Neural progenitor cell (in vitro differentiated cells): Measurements from ENCODE around the gene KPNB1. TPM values are rescaled to one million over a fixed set of nuclear protein-coding genes. Genes with fewer than 3 reads are reported as not detected.
A peak's percentile ranks its signal among the peaks of the same experiment; 100 is the strongest.

ENCODE experiments used
- DNase-seq: peaks from one replicate; pipeline ENCODE4 v3.0.0-alpha.2; 2016; ENCODE audit warnings: low spot score
- H2AFZ ChIP-seq: fragments of 200-600 bp; sonication (generic); replicated peaks from 2 replicates; pipeline ENCODE4 v1.6.1; 2016; ENCODE audit warnings: antibody characterized with exemption
- H3F3A ChIP-seq: fragments of 200-600 bp; sonication (generic); 2 replicates; pipeline ENCODE4 v1.6.1; 2016; ENCODE audit warnings: antibody characterized with exemption, low read depth
- H3K27ac ChIP-seq: fragments of 200-600 bp; sonication (generic); 2 replicates; pipeline ENCODE4 v1.5.1; 2016; ENCODE audit warnings: mild to moderate bottlenecking
- H3K27me3 ChIP-seq: fragments of 200-600 bp; sonication (generic); 2 replicates; pipeline ENCODE4 v1.6.1; 2016; ENCODE audit warnings: mild to moderate bottlenecking, moderate library complexity
- H3K36me3 ChIP-seq: fragments of 200-600 bp; sonication (generic); 2 replicates; pipeline ENCODE4 v1.5.1; 2016
- H3K4me1 ChIP-seq: fragments of 200-600 bp; sonication (generic); 2 replicates; pipeline ENCODE4 v1.6.1; 2016; ENCODE audit warnings: mixed run types
- H3K4me2 ChIP-seq: fragments of 200-600 bp; sonication (generic); 2 replicates; pipeline ENCODE4 v1.6.1; 2016
- H3K4me3 ChIP-seq: fragments of 200-600 bp; sonication (generic); 2 replicates; pipeline ENCODE4 v1.5.1; 2016
- H3K79me2 ChIP-seq: fragments of 200-600 bp; sonication (generic); 2 replicates; pipeline ENCODE4 v1.6.1; 2016; ENCODE audit warnings: low read depth
- H3K9ac ChIP-seq: fragments of 200-600 bp; sonication (generic); 2 replicates; pipeline ENCODE4 v1.6.1; 2016
- H3K9me3 ChIP-seq: fragments of 200-600 bp; sonication (generic); 2 replicates; pipeline ENCODE4 v1.5.1; 2016; ENCODE audit warnings: low read depth
- H4K20me1 ChIP-seq: fragments of 200-600 bp; sonication (generic); 2 replicates; pipeline ENCODE4 v1.6.1; 2016; ENCODE audit warnings: low read depth
- H3K27ac Mint-ChIP-seq: 3 replicates; pipeline ENCODE4 v1.8.0; 2021; ENCODE audit warnings: mixed read lengths
- H3K27me3 Mint-ChIP-seq: 2 replicates; pipeline ENCODE4 v1.8.0; 2022; ENCODE audit warnings: low read depth, mild to moderate bottlenecking, inconsistent platforms, moderate library complexity, mixed read lengths; ENCODE audit not compliant: insufficient read depth
- H3K36me3 Mint-ChIP-seq: 3 replicates; pipeline ENCODE4 v1.8.0; 2021; ENCODE audit warnings: mixed read lengths
- H3K4me1 Mint-ChIP-seq: 3 replicates; pipeline ENCODE4 v1.8.0; 2021; ENCODE audit warnings: mixed read lengths
- H3K4me3 Mint-ChIP-seq: 3 replicates; pipeline ENCODE4 v1.8.0; 2021; ENCODE audit warnings: mild to moderate bottlenecking, moderate library complexity, mixed read lengths
- H3K9me3 Mint-ChIP-seq: 3 replicates; pipeline ENCODE4 v1.8.0; 2020; ENCODE audit warnings: mixed read lengths
- CTCF ChIP-seq: fragments of 200-600 bp; sonication (generic); IDR thresholded peaks from 2 replicates; pipeline ENCODE4 v1.5.1; 2017; ENCODE audit warnings: antibody characterized with exemption, mild to moderate bottlenecking
- EZH2 ChIP-seq: fragments of 200-600 bp; sonication (generic); IDR thresholded peaks from 2 replicates; pipeline ENCODE4 v1.6.1; 2017; ENCODE audit warnings: antibody characterized with exemption, mild to moderate bottlenecking, moderate library complexity
- EZH2phosphoT487 ChIP-seq: fragments of 200-600 bp; sonication (generic); IDR thresholded peaks from 2 replicates; pipeline ENCODE4 v1.6.1; 2017; ENCODE audit warnings: antibody characterized with exemption
- total RNA-seq: library from RNA; depleted of rRNA; stranded (reverse); fragments of >200 nt; gene quantifications from 2 replicates; pipeline ENCODE4 v1.2.3, GENCODE V29; 2015; ENCODE audit warnings: low replicate concordance

Gene KPNB1
- total RNA-seq, 1 donor from 2014 or later = 543 TPM

GRCh38 chr17:47621293-47622179 lies 28.2 kb upstream of the KPNB1 start:
- Histone ChIP-seq H3K4me1 (no peaks in the 10 kb centered on the region), H3K9me3 (no peaks in the 10 kb centered on the region), H3K4me3 (no peak overlapping the region), H3K79me2 (no peaks in the 10 kb centered on the region), H3K9ac (no peak overlapping the region), H3F3A (peaks cover 35% of the 10 kb centered on the region), H3K27me3 (no peaks in the 10 kb centered on the region), H3K27ac (peak overlapping the region; percentile 26), H3K4me2 (no peak overlapping the region), H4K20me1 (peaks cover 8% of the 10 kb centered on the region), H2AFZ (no peak overlapping the region), H3K36me3 (peaks cover 8% of the 10 kb centered on the region)
- peak overlapping the region; percentile 78 for H3K27ac Mint-ChIP-seq
- TF ChIP-seq CTCF (no peak), EZH2phosphoT487 (no peak), EZH2 (no peak)
- no peaks in the 10 kb centered on the region for H3K27me3 Mint-ChIP-seq
- peak; percentile 30 for DNase-seq
- H3K4me3 Mint-ChIP-seq = no peak overlapping the region
- peaks cover 14% of the 10 kb centered on the region for H3K4me1 Mint-ChIP-seq
- no peaks in the 10 kb centered on the region for H3K9me3 Mint-ChIP-seq
- peaks cover 24% of the 10 kb centered on the region for H3K36me3 Mint-ChIP-seq

- no peak for DNase-seq
- H3K9ac ChIP-seq = no peak overlapping the region
- no peaks in the 10 kb centered on the region for H3K79me2 ChIP-seq
- H3K9me3 ChIP-seq = no peaks in the 10 kb centered on the region
- H3K9me3 Mint-ChIP-seq = no peaks in the 10 kb centered on the region
- H3K27ac Mint-ChIP-seq = peak overlapping the region; percentile 60
- H3K36me3 ChIP-seq = peaks cover 3% of the 10 kb centered on the region
- peaks cover 8% of the 10 kb centered on the region for H4K20me1 ChIP-seq
- H3K4me3 Mint-ChIP-seq = peak overlapping the region; percentile 53
- TF ChIP-seq CTCF (no peak), EZH2phosphoT487 (no peak), EZH2 (no peak)
- peaks cover 26% of the 10 kb centered on the region for H3K36me3 Mint-ChIP-seq
- no peak overlapping the region for H2AFZ ChIP-seq
- peaks cover 38% of the 10 kb centered on the region for H3F3A ChIP-seq
- peaks cover 14% of the 10 kb centered on the region for H3K4me1 Mint-ChIP-seq
- no peak overlapping the region for H3K4me3 ChIP-seq
- peaks cover 2% of the 10 kb centered on the region for H3K27me3 Mint-ChIP-seq
- no peak overlapping the region for H3K4me2 ChIP-seq
- no peak overlapping the region for H3K27ac ChIP-seq
- H3K4me1 ChIP-seq = no peaks in the 10 kb centered on the region
- H3K27me3 ChIP-seq = no peaks in the 10 kb centered on the region
Observed at GRCh38 chr17:47622180-47622549, 27.6 kb upstream of the KPNB1 start.

GRCh38 chr17:47624727-47625068 lies 25.0 kb upstream of the KPNB1 start:
- H3K9ac ChIP-seq = no peak overlapping the region
- no peak overlapping the region for H2AFZ ChIP-seq
- no peaks in the 10 kb centered on the region for H3K9me3 ChIP-seq
- no peak overlapping the region for H3K27ac ChIP-seq
- no peaks in the 10 kb centered on the region for H3K27me3 ChIP-seq
- no peak for TF ChIP-seq EZH2
- H3F3A ChIP-seq = peaks cover 43% of the 10 kb centered on the region
- peaks cover 8% of the 10 kb centered on the region for H4K20me1 ChIP-seq
- no peak overlapping the region for H3K27ac Mint-ChIP-seq
- no peaks in the 10 kb centered on the region for H3K36me3 ChIP-seq
- peaks cover 2% of the 10 kb centered on the region for H3K27me3 Mint-ChIP-seq
- no peaks in the 10 kb centered on the region for H3K9me3 Mint-ChIP-seq
- no peak overlapping the region for H3K4me2 ChIP-seq
- H3K36me3 Mint-ChIP-seq = peaks cover 20% of the 10 kb centered on the region
- no peaks in the 10 kb centered on the region for H3K4me1 ChIP-seq
- DNase-seq = no peak
- H3K79me2 ChIP-seq = no peaks in the 10 kb centered on the region
- H3K4me1 Mint-ChIP-seq = peaks cover 14% of the 10 kb centered on the region
- no peak overlapping the region for H3K4me3 Mint-ChIP-seq
- H3K4me3 ChIP-seq = no peak overlapping the region

- no peak overlapping the region for H3K4me3 ChIP-seq
- H3K79me2 ChIP-seq = no peaks in the 10 kb centered on the region
- TF ChIP-seq EZH2 = no peak
- H3K36me3 ChIP-seq = no peaks in the 10 kb centered on the region
- no peak overlapping the region for H3K27ac ChIP-seq
- H3K9ac ChIP-seq = no peak overlapping the region
- Mint-ChIP-seq H3K9me3 (no peaks in the 10 kb centered on the region), H3K27me3 (peaks cover 2% of the 10 kb centered on the region), H3K4me3 (no peak overlapping the region), H3K27ac (no peak overlapping the region), H3K4me1 (no peaks in the 10 kb centered on the region), H3K36me3 (peaks cover 16% of the 10 kb centered on the region)
- no peaks in the 10 kb centered on the region for H3K4me1 ChIP-seq
- no peak for DNase-seq
- H3K27me3 ChIP-seq = no peaks in the 10 kb centered on the region
- peaks cover 22% of the 10 kb centered on the region for H3F3A ChIP-seq
- H4K20me1 ChIP-seq = no peaks in the 10 kb centered on the region
- H3K4me2 ChIP-seq = no peak overlapping the region
- no peaks in the 10 kb centered on the region for H3K9me3 ChIP-seq
- no peak overlapping the region for H2AFZ ChIP-seq
Observed at GRCh38 chr17:47628014-47628566, 21.6 kb upstream of the KPNB1 start.
